ENCODE data around the gene DAPP1.

The DAPP1 gene

DNA sequence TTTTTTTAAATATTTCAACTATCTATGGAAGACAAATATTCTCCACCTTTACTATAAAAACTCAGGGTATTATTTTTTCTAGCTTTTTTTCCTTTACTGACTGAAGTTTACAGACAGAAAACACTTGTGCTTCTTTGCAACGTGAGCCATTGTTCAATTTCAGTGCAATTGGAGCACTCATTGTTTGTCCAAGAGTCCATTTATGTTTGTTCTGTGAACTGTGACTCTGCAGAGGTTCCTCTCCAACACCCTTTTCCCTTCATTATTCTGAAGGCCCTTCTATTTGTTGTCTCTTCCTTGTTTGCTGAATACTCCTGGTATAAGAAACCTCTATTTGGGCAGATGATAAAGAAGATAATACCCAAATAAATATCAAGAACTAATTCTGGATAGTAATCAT, 37.4 kb downstream of the DAPP1 start:
- TF ChIP-seq, protein P1, sequence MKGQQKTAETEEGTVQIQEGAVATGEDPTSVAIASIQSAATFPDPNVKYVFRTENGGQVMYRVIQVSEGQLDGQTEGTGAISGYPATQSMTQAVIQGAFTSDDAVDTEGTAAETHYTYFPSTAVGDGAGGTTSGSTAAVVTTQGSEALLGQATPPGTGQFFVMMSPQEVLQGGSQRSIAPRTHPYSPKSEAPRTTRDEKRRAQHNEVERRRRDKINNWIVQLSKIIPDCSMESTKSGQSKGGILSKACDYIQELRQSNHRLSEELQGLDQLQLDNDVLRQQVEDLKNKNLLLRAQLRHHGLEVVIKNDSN (IDR thresholded peaks at IDR 0.05), result no peak
- TF ChIP-seq RAD21 (IDR thresholded peaks at IDR 0.05; ENCODE audit: low read depth), result no peak
- TF ChIP-seq TEAD4 (IDR thresholded peaks at IDR 0.05), result no peak
- no peak for TF ChIP-seq CEBPB (IDR thresholded peaks at IDR 0.05)
- TF ChIP-seq CREB1 (IDR thresholded peaks at IDR 0.05; ENCODE audit: low read depth), result no peak
- no peak for TF ChIP-seq ZBTB7A (IDR thresholded peaks at IDR 0.05; ENCODE audit: low read depth)
- TF ChIP-seq, protein P2, sequence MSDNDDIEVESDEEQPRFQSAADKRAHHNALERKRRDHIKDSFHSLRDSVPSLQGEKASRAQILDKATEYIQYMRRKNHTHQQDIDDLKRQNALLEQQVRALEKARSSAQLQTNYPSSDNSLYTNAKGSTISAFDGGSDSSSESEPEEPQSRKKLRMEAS (IDR thresholded peaks at IDR 0.05), result no peak
- TF ChIP-seq, protein P3, sequence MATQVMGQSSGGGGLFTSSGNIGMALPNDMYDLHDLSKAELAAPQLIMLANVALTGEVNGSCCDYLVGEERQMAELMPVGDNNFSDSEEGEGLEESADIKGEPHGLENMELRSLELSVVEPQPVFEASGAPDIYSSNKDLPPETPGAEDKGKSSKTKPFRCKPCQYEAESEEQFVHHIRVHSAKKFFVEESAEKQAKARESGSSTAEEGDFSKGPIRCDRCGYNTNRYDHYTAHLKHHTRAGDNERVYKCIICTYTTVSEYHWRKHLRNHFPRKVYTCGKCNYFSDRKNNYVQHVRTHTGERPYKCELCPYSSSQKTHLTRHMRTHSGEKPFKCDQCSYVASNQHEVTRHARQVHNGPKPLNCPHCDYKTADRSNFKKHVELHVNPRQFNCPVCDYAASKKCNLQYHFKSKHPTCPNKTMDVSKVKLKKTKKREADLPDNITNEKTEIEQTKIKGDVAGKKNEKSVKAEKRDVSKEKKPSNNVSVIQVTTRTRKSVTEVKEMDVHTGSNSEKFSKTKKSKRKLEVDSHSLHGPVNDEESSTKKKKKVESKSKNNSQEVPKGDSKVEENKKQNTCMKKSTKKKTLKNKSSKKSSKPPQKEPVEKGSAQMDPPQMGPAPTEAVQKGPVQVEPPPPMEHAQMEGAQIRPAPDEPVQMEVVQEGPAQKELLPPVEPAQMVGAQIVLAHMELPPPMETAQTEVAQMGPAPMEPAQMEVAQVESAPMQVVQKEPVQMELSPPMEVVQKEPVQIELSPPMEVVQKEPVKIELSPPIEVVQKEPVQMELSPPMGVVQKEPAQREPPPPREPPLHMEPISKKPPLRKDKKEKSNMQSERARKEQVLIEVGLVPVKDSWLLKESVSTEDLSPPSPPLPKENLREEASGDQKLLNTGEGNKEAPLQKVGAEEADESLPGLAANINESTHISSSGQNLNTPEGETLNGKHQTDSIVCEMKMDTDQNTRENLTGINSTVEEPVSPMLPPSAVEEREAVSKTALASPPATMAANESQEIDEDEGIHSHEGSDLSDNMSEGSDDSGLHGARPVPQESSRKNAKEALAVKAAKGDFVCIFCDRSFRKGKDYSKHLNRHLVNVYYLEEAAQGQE (IDR thresholded peaks at IDR 0.05; ENCODE audit: low read depth), result no peak
- no peak for TF ChIP-seq YY1 (IDR thresholded peaks at IDR 0.05; ENCODE audit: low read depth)
- no peak for TF ChIP-seq EGR1 (IDR thresholded peaks at IDR 0.05)
- TF ChIP-seq TAF1 (IDR thresholded peaks at IDR 0.05; ENCODE audit: low read depth), result no peak
- TF ChIP-seq NFIC (IDR thresholded peaks at IDR 0.05), result no peak
- no peak for TF ChIP-seq FOXM1 (IDR thresholded peaks at IDR 0.05; ENCODE audit: borderline replicate concordance, low read depth)
- no peak for TF ChIP-seq TCF12 (IDR thresholded peaks at IDR 0.05; ENCODE audit: low read depth)

DNA sequence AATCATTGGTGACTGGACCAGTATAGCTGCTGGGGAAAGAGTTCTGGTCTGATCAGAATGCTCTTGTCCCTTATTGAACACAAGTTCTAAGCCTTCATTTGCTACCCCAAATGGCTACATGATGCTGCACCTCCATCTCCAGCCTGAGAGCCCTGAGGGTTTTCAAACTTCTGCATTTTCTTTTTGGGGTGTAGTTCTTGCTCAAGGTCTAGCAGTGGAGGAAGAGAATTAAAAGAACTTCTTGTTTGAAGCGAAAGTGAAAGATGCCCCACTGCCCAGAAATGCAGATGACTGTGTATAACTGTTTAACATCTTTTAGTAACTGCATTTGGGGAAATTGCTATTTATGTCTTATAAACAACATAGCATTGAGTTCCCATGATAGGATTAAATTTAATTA, 39.1 kb downstream of the DAPP1 start:
- TF ChIP-seq FOXM1 (IDR thresholded peaks at IDR 0.05; ENCODE audit: borderline replicate concordance, low read depth) (no peak), NFIC (IDR thresholded peaks at IDR 0.05) (no peak), EGR1 (IDR thresholded peaks at IDR 0.05) (no peak), YY1 (IDR thresholded peaks at IDR 0.05; ENCODE audit: low read depth) (no peak), ZBTB7A (IDR thresholded peaks at IDR 0.05; ENCODE audit: low read depth) (no peak), RAD21 (IDR thresholded peaks at IDR 0.05; ENCODE audit: low read depth) (no peak), TEAD4 (IDR thresholded peaks at IDR 0.05) (no peak), CEBPB (IDR thresholded peaks at IDR 0.05) (no peak), CREB1 (IDR thresholded peaks at IDR 0.05; ENCODE audit: low read depth) (no peak), EP300 (IDR thresholded peaks at IDR 0.05; ENCODE audit: borderline replicate concordance) (no peak), TCF12 (IDR thresholded peaks at IDR 0.05; ENCODE audit: low read depth) (no peak), TAF1 (IDR thresholded peaks at IDR 0.05; ENCODE audit: low read depth) (no peak)
- TF ChIP-seq, protein P2 (IDR thresholded peaks at IDR 0.05), result no peak
- TF ChIP-seq, protein P1 (IDR thresholded peaks at IDR 0.05), result no peak
- TF ChIP-seq, protein P3 (IDR thresholded peaks at IDR 0.05; ENCODE audit: low read depth), result no peak

DNA sequence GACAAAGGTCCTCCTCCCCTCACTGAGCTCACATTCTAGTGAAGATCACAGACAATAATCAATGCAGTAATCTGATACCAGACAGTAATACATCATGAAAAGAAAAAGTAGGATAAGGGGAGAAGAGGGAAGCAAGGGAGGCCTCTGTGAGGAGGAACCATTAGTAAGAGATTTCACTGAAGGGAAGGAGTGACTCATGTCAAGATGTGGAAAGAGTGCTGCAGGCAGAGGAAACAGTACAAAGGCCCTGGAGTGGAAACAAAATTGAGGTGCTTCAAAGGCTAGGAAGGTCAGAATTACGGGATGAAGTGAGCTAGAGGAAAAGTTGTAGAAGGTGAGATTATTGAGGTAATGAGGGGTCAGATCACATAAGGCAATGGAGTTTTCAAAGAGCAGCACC, 39.5 kb downstream of the DAPP1 start:
- TF ChIP-seq, protein P1 (IDR thresholded peaks at IDR 0.05), result no peak
- TF ChIP-seq FOXM1 (IDR thresholded peaks at IDR 0.05; ENCODE audit: borderline replicate concordance, low read depth), result no peak
- no peak for TF ChIP-seq TAF1 (IDR thresholded peaks at IDR 0.05; ENCODE audit: low read depth)
- TF ChIP-seq TEAD4 (IDR thresholded peaks at IDR 0.05), result no peak
- no peak for TF ChIP-seq RAD21 (IDR thresholded peaks at IDR 0.05; ENCODE audit: low read depth)
- TF ChIP-seq, protein P2 (IDR thresholded peaks at IDR 0.05), result no peak
- TF ChIP-seq TCF12 (IDR thresholded peaks at IDR 0.05; ENCODE audit: low read depth), result no peak
- TF ChIP-seq NFIC (IDR thresholded peaks at IDR 0.05), result no peak
- TF ChIP-seq EGR1 (IDR thresholded peaks at IDR 0.05), result no peak
- TF ChIP-seq CREB1 (IDR thresholded peaks at IDR 0.05; ENCODE audit: low read depth), result no peak
- no peak for TF ChIP-seq YY1 (IDR thresholded peaks at IDR 0.05; ENCODE audit: low read depth)
- TF ChIP-seq ZBTB7A (IDR thresholded peaks at IDR 0.05; ENCODE audit: low read depth), result no peak
- TF ChIP-seq EP300 (IDR thresholded peaks at IDR 0.05; ENCODE audit: borderline replicate concordance), result no peak
- TF ChIP-seq CEBPB (IDR thresholded peaks at IDR 0.05), result no peak
- TF ChIP-seq, protein P3 (IDR thresholded peaks at IDR 0.05; ENCODE audit: low read depth), result no peak
